Femur (tissue), 1 donor: ENCODE results near the gene LAYN.

Source experiments
- DNase-seq: peaks from one replicate; pipeline ENCODE4 v3.0.0-alpha.2; 2017

The LAYN gene

DNA sequence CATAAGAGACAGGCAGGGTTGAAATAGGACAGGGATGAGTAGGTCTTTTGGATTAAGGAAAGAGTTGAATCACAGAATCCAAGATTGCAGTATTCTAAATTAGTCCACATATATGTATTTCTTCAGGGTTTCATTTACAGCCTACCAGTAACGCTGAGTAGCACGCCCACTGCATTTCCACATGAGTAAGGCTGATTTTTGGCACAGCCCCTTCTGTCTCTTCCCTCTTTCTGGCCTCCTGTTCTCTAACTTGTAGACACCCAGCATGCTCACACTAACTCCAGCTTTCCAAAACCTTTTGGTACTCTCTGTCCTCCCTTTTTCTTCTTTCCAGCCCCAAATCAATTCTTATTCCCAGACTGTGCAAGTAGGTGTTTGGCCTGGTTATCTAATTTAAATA is 58.0 kb downstream of the LAYN start:
- peak; percentile 85 for DNase-seq

DNA sequence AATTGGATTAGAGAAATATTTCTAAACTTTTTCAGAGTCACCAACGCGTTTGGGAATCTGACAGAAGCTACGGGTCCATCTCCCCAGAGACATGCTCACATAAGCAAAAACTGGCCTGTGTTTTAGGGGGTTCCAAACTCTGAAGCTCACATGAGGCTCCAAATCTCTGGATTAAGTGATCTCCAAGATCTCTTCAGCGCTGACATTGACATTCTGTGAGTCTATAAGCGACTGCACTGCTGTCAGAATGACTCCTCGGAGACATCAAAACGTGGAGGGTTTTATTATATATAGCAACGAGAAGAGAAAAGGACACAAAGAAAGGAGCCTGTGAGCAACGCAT is 61.1 kb downstream of the LAYN start:
- DNase-seq, result no peak

DNA sequence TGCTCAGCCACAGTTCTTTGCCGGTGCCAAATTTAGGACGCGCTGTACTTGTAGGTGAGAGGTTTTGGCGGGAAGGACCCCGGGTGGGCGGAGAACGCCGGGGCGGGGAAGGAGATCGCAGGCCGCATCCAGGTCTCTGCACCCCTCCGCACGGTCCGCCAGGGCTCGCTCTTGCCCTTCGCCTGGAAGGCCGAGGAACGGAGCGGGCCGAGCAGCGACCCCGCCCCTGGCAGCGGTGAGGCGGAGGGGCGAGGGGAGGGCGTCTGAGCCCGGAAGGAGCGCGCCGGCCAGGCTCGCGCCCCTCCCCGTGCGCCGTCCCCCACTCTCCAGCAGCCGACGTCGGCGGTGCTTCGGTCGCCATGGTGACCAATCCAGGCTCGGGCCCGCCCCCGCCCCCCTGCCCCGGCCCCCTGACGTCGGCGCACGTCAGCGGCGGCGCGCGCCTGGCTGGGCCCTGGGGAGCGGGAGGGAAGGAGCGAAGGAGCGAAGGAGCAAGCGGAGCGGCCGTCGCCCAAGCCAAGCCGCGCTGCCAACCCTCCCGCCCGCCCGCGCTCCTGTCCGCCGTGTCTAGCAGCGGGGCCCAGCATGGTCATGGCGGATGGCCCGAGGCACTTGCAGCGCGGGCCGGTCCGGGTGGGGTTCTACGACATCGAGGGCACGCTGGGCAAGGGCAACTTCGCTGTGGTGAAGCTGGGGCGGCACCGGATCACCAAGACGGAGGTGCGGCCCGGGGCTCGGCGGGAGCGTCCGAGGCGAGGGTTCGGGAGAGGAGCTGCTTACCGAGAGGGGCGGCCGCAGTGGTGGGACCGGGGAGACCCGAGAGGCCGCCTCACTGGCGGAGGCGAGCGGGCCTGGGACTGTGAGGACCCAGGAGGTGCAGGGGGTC is 61.7 kb downstream of the LAYN start, which contains the start of gene SIK2:
Gene SIK2, plus strand, starts transcription at position 471 of the 886 bp plus-strand sequence. Its CDS starts 115 bp downstream, at position 586.
- DNase-seq, result peak; percentile 98

DNA sequence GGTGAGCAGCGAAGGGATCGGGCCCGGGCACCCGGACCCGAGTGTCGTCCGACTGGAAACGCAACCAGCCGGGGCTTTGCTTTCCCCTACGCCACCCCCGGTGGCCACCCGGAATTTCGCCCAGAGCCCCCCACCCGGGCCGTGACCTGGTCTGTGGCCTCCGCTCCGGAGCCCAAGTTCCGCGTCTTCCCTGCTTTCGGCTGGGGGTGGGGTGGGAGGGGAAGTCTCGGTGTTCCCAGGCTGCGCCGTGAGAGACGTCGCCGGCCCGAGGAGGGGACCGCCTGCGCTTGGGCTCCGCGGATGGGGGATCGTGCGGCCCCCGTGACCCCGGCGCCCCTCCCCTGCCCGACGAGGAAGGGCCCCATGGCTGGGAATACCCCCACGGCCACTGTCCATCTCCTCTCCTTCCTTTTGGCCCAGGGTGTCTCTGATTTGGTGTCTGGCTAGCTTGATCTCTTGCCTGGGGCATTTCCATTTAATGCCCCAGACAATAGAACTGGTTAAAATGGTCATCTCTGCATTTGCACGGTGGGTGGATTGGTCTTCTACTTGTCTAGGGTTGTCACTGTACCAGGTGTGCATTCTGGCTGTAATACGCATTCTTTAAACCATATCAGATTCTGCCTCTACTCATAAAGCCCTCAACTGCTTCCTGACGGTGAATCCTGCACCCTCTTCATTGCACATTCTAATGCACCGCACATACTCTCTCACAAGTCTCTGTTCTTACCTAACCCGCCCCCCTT is 62.5 kb downstream of the LAYN start:
- peak; percentile 68 for DNase-seq

DNA sequence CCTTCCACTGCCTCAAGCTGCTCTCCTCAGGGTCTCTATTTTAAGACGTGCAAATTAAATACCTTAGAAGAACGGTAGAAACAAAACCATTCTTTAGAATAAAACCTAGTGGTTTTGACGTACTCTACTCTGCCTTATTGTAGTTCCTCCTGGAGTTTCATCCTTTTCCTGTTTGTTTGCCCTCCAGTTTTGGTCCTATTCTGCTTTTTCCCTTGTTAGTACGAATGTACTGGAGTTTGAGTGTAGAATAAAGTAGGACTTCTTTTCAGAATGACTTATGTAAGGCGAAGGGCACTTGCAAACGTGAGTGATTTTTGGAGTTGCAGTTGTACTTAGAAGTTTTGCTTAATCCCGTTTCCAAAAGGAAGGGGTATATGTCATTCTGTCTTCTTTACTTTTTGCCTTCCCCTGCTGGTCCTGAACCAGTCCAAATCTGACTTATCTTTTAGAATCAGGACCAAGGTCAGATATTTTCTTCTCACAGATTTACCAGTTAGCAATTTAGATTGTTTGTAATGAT is 63.2 kb downstream of the LAYN start:
- DNase-seq, result no peak

DNA sequence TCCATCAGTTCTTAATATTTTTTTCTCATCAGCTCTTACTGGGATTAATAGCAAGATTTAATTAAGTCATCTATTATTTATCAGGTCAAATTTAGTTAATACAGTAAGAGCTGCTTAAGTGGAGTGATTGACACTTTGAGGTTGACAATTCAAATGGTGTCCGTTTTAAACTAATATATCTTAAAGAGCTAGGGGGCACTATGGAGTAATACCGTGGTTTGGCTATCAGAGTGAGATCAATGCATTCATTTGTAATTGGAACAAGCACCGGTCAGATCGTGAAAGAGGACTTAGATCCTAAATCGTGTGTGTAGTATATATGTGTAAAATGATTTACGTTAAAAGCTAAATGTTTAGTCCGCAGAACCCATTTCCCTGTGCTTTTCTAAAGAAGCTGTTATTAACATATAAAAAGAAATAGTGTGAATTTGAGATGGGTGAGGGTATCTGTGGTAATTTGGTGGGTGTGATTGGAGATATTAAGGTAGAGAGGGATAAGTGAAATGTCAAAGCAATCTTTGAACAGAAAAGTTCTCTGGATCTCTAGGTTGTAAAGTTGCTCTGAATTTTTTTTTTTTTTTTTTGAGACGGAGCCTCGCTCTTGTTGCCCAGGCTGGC is 64.0 kb downstream of the LAYN start:
- DNase-seq, result no peak

DNA sequence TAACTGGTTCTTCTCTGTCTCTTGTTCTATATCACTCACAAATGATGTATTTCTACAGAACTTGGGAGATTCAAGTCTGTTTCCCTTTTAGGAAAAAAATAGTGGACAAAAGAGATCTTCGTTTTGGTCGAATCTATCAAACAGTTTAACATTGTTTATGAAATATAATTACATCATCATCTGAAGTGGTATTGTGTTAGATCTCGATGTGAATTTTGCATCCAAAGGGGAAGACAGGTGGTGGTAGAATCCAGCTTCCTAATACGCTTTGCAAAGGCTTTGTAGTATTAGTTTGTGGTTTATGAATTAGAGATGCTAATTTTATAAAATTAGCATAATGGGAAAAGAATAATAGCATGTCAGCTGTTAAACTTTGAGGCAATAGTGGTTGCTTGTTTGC is 65.2 kb downstream of the LAYN start:
- no peak for DNase-seq

DNA sequence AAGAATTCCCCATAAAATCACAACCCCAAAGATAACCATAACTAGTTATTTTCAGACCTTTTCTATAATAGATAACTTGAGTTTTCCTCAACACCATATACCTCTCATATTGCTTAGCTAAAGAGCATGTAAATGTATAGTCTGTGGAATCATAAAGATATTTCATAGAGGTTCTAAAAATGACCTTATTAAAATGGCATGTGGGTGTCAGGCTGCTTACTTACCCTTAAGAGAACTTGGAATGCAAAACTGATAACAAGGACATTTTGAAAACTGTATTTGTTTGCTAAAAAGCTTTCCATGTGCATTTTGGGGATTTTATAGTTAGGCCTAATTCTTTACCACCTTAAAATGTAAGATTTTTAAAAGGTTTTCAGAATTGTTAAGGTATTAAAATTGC is 66.5 kb downstream of the LAYN start:
- DNase-seq, result no peak

DNA sequence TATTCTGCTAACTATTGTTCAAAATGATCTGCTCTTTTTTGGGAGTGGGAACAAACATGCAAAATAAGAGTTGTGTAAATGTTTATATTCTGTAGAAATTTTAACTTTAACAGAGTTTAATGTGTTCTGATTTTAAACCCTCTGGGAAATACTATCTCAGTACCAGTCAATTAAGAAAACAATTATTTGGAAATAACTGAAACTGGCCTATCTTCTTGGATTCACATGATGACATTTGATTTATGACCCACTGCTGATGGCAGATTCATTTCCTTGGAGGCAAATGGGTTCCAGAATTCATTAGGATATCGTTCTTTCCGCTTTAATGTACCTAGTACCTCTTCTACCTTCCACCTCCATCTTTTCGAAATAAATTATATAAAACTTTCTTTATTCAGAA is 67.2 kb downstream of the LAYN start:
- DNase-seq, result no peak
